HEK293 (cell line): ENCODE results near the gene ILRUN.

Source experiments
- GLIS1 ChIP-seq: fragments of 450-650 bp; formaldehyde crosslinking; IDR thresholded peaks from 2 replicates; pipeline ENCODE4 v1.5.1; 2016; ENCODE audit warnings: missing biosample characterization, missing genetic modification characterization
- KLF1 ChIP-seq: fragments of 450-650 bp; formaldehyde crosslinking; IDR thresholded peaks from 2 replicates; pipeline ENCODE4 v1.5.1; 2016; ENCODE audit warnings: missing biosample characterization, missing genetic modification characterization
- PATZ1 ChIP-seq: fragments of 450-650 bp; formaldehyde crosslinking; IDR thresholded peaks from 2 replicates; pipeline ENCODE4 v1.5.1; 2016; ENCODE audit warnings: missing biosample characterization, missing genetic modification characterization
- PRDM10 ChIP-seq: fragments of 450-650 bp; formaldehyde crosslinking; IDR thresholded peaks from 2 replicates; pipeline ENCODE4 v1.5.1; 2016; ENCODE audit warnings: missing biosample characterization, missing genetic modification characterization
- YY2 ChIP-seq: fragments of 450-650 bp; formaldehyde crosslinking; IDR thresholded peaks from 2 replicates; pipeline ENCODE4 v1.5.1; 2016; ENCODE audit warnings: missing biosample characterization, missing genetic modification characterization
- ZBTB10 ChIP-seq: fragments of 450-650 bp; formaldehyde crosslinking; IDR thresholded peaks from 2 replicates; pipeline ENCODE4 v1.5.1; 2016; ENCODE audit warnings: missing biosample characterization, missing genetic modification characterization
- ZBTB26 ChIP-seq: fragments of 450-650 bp; formaldehyde crosslinking; optimal IDR thresholded peaks from 2 replicates; pipeline ENCODE3; 2016; ENCODE audit warnings: missing biosample characterization, mild to moderate bottlenecking, missing genetic modification characterization
- ZNF19 ChIP-seq: fragments of 450-650 bp; formaldehyde crosslinking; IDR thresholded peaks from 2 replicates; pipeline ENCODE4; 2016; ENCODE audit warnings: missing biosample characterization, missing genetic modification characterization, low read depth
- ZNF2 ChIP-seq: fragments of 450-650 bp; formaldehyde crosslinking; IDR thresholded peaks from 2 replicates; pipeline ENCODE4 v1.5.1; 2016; ENCODE audit warnings: missing biosample characterization, missing genetic modification characterization
- ZNF214 ChIP-seq: fragments of 450-650 bp; formaldehyde crosslinking; IDR thresholded peaks from 2 replicates; pipeline ENCODE4 v1.5.1; 2017; ENCODE audit warnings: missing biosample characterization, mild to moderate bottlenecking, missing genetic modification characterization, borderline replicate concordance
- ZNF266 ChIP-seq: fragments of 450-650 bp; formaldehyde crosslinking; IDR thresholded peaks from 2 replicates; pipeline ENCODE4 v1.5.1; 2016; ENCODE audit warnings: missing biosample characterization, missing genetic modification characterization, low read depth
- ZNF280D ChIP-seq: fragments of 450-650 bp; formaldehyde crosslinking; IDR thresholded peaks from 2 replicates; pipeline ENCODE4 v1.5.1; 2016; ENCODE audit warnings: missing biosample characterization, missing genetic modification characterization
- ZNF341 ChIP-seq: fragments of 450-650 bp; formaldehyde crosslinking; IDR thresholded peaks from 2 replicates; pipeline ENCODE4; 2016; ENCODE audit warnings: low read depth, missing biosample characterization, missing genetic modification characterization
- ZNF488 ChIP-seq: fragments of 450-650 bp; formaldehyde crosslinking; IDR thresholded peaks from 2 replicates; pipeline ENCODE4 v1.5.1; 2016; ENCODE audit warnings: missing biosample characterization, missing genetic modification characterization
- ZNF513 ChIP-seq: fragments of 450-650 bp; IDR thresholded peaks from 2 replicates; pipeline ENCODE4 v1.5.1; 2018; ENCODE audit warnings: missing biosample characterization, missing genetic modification characterization
- ZNF707 ChIP-seq: fragments of 450-650 bp; formaldehyde crosslinking; IDR thresholded peaks from 2 replicates; pipeline ENCODE4 v1.5.1; 2016; ENCODE audit warnings: missing biosample characterization, missing genetic modification characterization
- ZNF837 ChIP-seq: fragments of 450-650 bp; formaldehyde crosslinking; IDR thresholded peaks from 2 replicates; pipeline ENCODE4 v1.5.1; 2016; ENCODE audit warnings: missing biosample characterization, missing genetic modification characterization
- ZNF843 ChIP-seq: fragments of 450-650 bp; formaldehyde crosslinking; IDR thresholded peaks from 2 replicates; pipeline ENCODE4 v1.5.1; 2016; ENCODE audit warnings: missing biosample characterization, missing genetic modification characterization
- ZSCAN18 ChIP-seq: fragments of 450-650 bp; formaldehyde crosslinking; IDR thresholded peaks from 2 replicates; pipeline ENCODE4 v1.5.1; 2016; ENCODE audit warnings: missing biosample characterization, missing genetic modification characterization

The ILRUN gene

GRCh38 chr6:34696739-34697543 is at the start of gene ILRUN (continued):
- TF ChIP-seq ZNF280D (tag by site-specific recombination) (no peak), ZNF488 (tag by site-specific recombination) (no peak), ZNF513 (tag by site-specific recombination) (no peak), PATZ1 (tag by site-specific recombination) (peak; percentile 88), KLF1 (peak; percentile 86), ZNF19 (tag by site-specific recombination) (no peak), ZSCAN18 (tag by site-specific recombination) (no peak), ZNF707 (tag by site-specific recombination) (no peak), ZBTB26 (tag by site-specific recombination) (peak; percentile 7), ZNF341 (tag by site-specific recombination) (no peak; the same call in 1 of the 2 replicates), ZNF837 (tag by site-specific recombination) (no peak), ZNF214 (tag by site-specific recombination) (no peak), YY2 (no peak), ZBTB10 (tag by site-specific recombination) (peak; percentile 28; the same call in 1 of the 2 replicates), ZNF843 (tag by site-specific recombination) (no peak), GLIS1 (tag by site-specific recombination) (peak; percentile 76; the same call in 1 of the 2 replicates), ZNF266 (tag by site-specific recombination) (no peak), ZNF2 (tag by site-specific recombination) (peak; percentile 70; the same call in 1 of the 2 replicates), PRDM10 (tag by site-specific recombination) (peak; percentile 95)
